ENCODE measurements around the gene ALDH5A1. TPM values are rescaled to one million over a fixed set of nuclear protein-coding genes. Genes with fewer than 3 reads are reported as not detected.
A peak's percentile ranks its signal among the peaks of the same experiment; 100 is the strongest.

Gene ALDH5A1
- total RNA-seq, 6 experiments from 2014 or later, result 0.55 to 2.2 (median 1.2) TPM

- Mint-ChIP-seq H3K4me3 (no peak overlapping the region), H3K9me3 (no peaks in the 10 kb centered on the region), H3K4me1 (ENCODE audit: low read depth) (peaks cover 6% of the 10 kb centered on the region), H3K27me3 (ENCODE audit: insufficient read depth) (peaks cover 18% of the 10 kb centered on the region), H3K27ac (no peak overlapping the region), H3K36me3 (ENCODE audit: low read depth) (no peaks in the 10 kb centered on the region)
- peak; percentile 37 for DNase-seq
- TF ChIP-seq, protein P1, sequence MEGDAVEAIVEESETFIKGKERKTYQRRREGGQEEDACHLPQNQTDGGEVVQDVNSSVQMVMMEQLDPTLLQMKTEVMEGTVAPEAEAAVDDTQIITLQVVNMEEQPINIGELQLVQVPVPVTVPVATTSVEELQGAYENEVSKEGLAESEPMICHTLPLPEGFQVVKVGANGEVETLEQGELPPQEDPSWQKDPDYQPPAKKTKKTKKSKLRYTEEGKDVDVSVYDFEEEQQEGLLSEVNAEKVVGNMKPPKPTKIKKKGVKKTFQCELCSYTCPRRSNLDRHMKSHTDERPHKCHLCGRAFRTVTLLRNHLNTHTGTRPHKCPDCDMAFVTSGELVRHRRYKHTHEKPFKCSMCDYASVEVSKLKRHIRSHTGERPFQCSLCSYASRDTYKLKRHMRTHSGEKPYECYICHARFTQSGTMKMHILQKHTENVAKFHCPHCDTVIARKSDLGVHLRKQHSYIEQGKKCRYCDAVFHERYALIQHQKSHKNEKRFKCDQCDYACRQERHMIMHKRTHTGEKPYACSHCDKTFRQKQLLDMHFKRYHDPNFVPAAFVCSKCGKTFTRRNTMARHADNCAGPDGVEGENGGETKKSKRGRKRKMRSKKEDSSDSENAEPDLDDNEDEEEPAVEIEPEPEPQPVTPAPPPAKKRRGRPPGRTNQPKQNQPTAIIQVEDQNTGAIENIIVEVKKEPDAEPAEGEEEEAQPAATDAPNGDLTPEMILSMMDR (IDR thresholded peaks at IDR 0.05), result no peak
Observed at GRCh38 chr6:24566020-24566767, 71.4 kb downstream of the ALDH5A1 start.

DNA sequence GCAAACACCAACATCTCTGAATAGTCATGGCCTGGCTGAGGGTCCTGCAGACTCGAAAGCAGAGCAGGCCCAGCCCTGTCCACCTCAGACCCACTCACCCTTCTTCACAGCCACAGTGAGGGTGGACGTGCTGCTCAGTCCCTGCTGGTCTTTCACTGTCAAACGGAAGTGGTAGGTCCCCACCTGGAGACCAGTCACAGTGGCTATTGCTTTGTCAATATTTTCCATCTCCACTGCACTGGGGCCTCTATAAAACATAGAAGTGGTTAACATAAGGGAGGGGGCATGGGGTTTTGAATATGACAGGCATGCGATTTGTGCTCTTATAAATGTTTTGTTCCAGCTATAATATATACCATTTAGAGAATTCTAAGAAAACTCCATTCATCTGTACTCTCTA is 73.9 kb downstream of the ALDH5A1 start:
- H3K4me1 Mint-ChIP-seq (ENCODE audit: low read depth), result peaks cover 6% of the 10 kb centered on the region
- no peaks in the 10 kb centered on the region for H3K36me3 Mint-ChIP-seq (ENCODE audit: low read depth)
- peaks cover 17% of the 10 kb centered on the region for H3K27me3 Mint-ChIP-seq (ENCODE audit: insufficient read depth)
- TF ChIP-seq, protein P1 (IDR thresholded peaks at IDR 0.05), result no peak
- no peak for DNase-seq
- no peaks in the 10 kb centered on the region for H3K9me3 Mint-ChIP-seq
- no peak overlapping the region for H3K27ac Mint-ChIP-seq
- no peak overlapping the region for H3K4me3 Mint-ChIP-seq

DNA sequence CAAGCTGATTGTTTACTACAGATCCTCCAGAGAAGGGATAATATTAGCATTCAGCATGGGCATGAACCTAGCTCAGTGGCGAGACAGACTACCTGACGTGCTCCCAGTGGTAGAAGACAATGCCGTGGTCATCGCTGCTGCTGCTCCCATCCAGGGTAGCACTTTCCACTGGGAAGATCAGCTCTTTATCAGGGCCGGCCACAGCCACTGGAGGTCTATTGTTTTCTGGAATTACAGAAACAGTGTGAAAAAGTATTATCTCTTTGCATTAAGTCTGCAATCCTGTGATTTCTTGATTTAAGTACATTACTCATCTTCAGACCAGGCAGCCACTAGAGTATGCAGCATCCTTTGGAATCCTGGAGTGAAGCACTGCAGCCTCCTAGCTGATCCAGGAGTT is 75.0 kb downstream of the ALDH5A1 start:
- no peak for DNase-seq
- Mint-ChIP-seq H3K36me3 (ENCODE audit: low read depth) (no peaks in the 10 kb centered on the region), H3K9me3 (no peaks in the 10 kb centered on the region), H3K27ac (no peak overlapping the region), H3K27me3 (ENCODE audit: insufficient read depth) (peaks cover 12% of the 10 kb centered on the region), H3K4me3 (no peak overlapping the region), H3K4me1 (ENCODE audit: low read depth) (peaks cover 6% of the 10 kb centered on the region)
- TF ChIP-seq, protein P1 (IDR thresholded peaks at IDR 0.05), result no peak

GRCh38 chr6:24571361-24571760 is 76.6 kb downstream of the ALDH5A1 start:
- Mint-ChIP-seq H3K4me3 (no peak overlapping the region), H3K27me3 (ENCODE audit: insufficient read depth) (peaks cover 19% of the 10 kb centered on the region), H3K36me3 (ENCODE audit: low read depth) (no peaks in the 10 kb centered on the region), H3K4me1 (ENCODE audit: low read depth) (peaks cover 4% of the 10 kb centered on the region), H3K9me3 (no peaks in the 10 kb centered on the region), H3K27ac (no peak overlapping the region)
- DNase-seq, result no peak
- TF ChIP-seq, protein P1 (IDR thresholded peaks at IDR 0.05), result no peak

GRCh38 chr6:24574809-24575208 is 80.0 kb downstream of the ALDH5A1 start:
- Mint-ChIP-seq H3K36me3 (ENCODE audit: low read depth) (no peaks in the 10 kb centered on the region), H3K4me3 (no peak overlapping the region), H3K27me3 (ENCODE audit: insufficient read depth) (peaks cover 13% of the 10 kb centered on the region), H3K27ac (no peak overlapping the region), H3K9me3 (no peaks in the 10 kb centered on the region), H3K4me1 (ENCODE audit: low read depth) (no peaks in the 10 kb centered on the region)
- DNase-seq, result no peak
- TF ChIP-seq, protein P1 (IDR thresholded peaks at IDR 0.05), result no peak

All from HFFc6 (cell line).